Cardiac fibroblast (primary cell): ENCODE data around the gene SCN2A.
"Not testable (repeated sequence)": the region's sequence is repeated elsewhere in the genome, so short reads cannot be mapped to it uniquely, and the experiment has no call there.

ENCODE experiments used
- DNase-seq, 2 donors: peaks; one replicate each; pipeline versions ENCODE4 v3.0.0 to v3.0.0-alpha.2; 2010; ENCODE audit warnings: low read depth in 2 of 2
- H3K4me3 ChIP-seq, 2 donors: replicated peaks in 1 of 2; 1 replicate in 1 of 2; 2 replicates in 1 of 2; pipeline ENCODE4 v1.5.1; 2011; ENCODE audit warnings: low read depth in 2 of 2, low read length in 2 of 2, mild to moderate bottlenecking in 2 of 2, moderate library complexity in 1 of 2
- TF ChIP-seq, protein P1 (sequence below): IDR thresholded peaks from one replicate; pipeline ENCODE4 v1.5.1; 2011; ENCODE audit warnings: low read depth, mild to moderate bottlenecking, low read length, inconsistent platforms

Gene SCN2A

GRCh38 chr2:165373278-165374010, 134.2 kb downstream of the SCN2A start:
- DNase-seq, result no peak
- TF ChIP-seq, protein P1, sequence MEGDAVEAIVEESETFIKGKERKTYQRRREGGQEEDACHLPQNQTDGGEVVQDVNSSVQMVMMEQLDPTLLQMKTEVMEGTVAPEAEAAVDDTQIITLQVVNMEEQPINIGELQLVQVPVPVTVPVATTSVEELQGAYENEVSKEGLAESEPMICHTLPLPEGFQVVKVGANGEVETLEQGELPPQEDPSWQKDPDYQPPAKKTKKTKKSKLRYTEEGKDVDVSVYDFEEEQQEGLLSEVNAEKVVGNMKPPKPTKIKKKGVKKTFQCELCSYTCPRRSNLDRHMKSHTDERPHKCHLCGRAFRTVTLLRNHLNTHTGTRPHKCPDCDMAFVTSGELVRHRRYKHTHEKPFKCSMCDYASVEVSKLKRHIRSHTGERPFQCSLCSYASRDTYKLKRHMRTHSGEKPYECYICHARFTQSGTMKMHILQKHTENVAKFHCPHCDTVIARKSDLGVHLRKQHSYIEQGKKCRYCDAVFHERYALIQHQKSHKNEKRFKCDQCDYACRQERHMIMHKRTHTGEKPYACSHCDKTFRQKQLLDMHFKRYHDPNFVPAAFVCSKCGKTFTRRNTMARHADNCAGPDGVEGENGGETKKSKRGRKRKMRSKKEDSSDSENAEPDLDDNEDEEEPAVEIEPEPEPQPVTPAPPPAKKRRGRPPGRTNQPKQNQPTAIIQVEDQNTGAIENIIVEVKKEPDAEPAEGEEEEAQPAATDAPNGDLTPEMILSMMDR, result no peak
- H3K4me3 ChIP-seq, result no peak overlapping the region

GRCh38 chr2:165376571-165376975, 137.4 kb downstream of the SCN2A start:
- no peak for DNase-seq
- TF ChIP-seq, protein P1, result no peak
- H3K4me3 ChIP-seq, result no peak overlapping the region

DNA sequence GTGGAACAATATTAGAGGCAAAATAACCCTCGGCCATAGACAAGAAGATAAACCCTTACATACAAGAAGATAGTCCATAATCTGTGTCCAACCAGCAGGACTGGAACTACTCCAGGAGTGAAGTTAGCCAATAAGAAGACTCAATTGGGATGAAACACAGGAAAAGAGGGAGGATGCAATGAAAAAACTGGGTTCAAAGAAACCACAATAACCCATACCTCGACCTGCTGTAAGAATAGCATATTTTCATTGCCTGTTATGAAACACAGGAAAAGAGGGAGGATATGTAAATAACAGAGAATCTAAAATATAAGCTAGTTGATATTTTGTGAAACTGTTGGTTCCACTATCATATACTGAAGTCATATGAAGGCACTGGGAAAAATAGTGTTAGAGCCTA, 143.1 kb downstream of the SCN2A start:
- TF ChIP-seq, protein P1, result no peak
- no peak overlapping the region for H3K4me3 ChIP-seq
- no peak for DNase-seq

DNA sequence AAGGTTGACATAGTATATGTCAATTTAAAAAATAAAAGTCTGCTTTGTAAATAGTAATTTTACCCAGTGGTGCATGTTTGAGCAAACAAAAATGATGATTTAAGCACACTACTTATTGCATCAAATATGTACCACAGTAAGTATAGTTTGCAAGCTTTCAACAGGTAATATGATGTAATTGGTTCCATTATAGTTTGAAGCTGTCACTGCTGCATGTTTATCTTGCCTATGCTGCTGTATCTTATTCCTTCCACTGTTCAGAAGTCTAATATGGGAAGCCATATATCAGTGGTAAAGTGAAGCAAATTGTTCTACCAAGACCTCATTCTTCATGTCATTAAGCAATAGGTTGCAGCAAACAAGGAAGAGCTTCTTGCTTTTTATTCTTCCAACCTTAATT, 151.7 kb downstream of the SCN2A start:
- no peak for DNase-seq
- no peak overlapping the region for H3K4me3 ChIP-seq
- TF ChIP-seq, protein P1, result no peak

DNA sequence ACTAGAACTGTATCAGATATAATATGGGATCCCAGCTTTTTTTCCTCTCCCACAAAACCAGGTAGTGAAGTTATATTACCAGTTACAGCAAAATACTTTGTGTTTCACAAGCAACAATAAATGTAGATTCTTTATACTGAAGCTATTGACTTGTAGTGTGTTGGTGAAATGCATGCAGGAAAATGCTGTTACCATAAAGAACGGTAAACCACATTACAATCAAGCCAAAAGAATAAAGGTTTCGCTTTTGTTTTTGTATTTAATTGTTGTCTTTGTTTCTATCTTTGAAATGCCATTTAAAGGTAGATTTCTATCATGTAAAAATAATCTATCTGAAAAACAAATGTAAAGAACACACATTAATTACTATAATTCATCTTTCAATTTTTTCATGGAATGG, 152.6 kb downstream of the SCN2A start:
- TF ChIP-seq, protein P1, result no peak
- DNase-seq, result no peak
- no peak overlapping the region for H3K4me3 ChIP-seq

DNA sequence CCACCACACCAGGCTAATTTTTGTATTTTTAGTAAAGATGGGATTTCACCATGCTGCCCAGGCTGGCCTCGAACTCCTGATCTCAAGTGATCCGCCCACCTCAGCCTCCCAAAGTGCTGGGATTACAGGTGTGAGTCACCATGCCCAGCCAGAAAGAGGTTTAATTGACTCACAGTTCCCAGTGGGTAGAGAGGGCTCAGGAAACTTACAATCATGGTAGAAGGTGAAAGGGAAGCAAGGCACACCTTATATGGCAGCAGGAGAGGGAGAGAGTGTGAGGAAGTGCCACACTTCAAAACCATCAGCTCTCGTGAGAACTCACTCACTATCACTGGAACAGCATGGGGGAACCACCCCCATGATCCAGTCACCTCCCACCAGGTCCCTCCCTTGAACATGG, 159.4 kb downstream of the SCN2A start:
- H3K4me3 ChIP-seq, DNase-seq: not testable (repeated sequence)

DNA sequence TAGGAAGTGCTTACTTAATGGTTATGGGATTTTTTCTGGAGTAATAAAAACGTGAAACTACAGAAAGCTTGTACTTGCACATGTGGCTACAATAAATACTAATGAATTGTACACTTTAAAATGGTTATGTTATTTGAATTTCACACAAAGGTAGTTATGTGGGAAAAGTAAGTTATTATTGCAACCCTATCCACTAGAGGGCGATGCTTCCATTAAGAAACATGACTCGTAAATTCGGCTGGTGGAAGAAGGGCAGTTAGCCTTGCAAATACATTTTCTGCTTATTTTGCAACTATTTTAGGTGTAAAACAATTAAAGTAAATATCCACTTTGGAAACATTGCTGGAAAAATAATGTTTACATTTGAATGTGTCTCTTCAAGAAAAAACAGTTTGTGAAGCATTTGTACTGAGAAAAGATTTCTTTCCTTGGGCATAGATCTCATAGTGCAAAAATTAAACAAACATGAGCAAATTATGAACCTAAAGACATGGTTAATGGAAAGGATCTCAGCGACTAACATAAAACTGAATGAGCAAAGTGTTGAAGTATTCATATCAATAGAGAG, 162.2 kb downstream of the SCN2A start:
- DNase-seq, result peak; percentile 90
- TF ChIP-seq, protein P1, result peak; percentile 65

More for the DNA sequence above, 162.2 kb downstream of the SCN2A start:
- H3K4me3 ChIP-seq, result no peak overlapping the region
